Fibroblast of villous mesenchyme (primary cell): ENCODE measurements around the gene LEP. TPM values are rescaled to one million over a fixed set of nuclear protein-coding genes. Genes with fewer than 3 reads are reported as not detected.

Experiments
- DNase-seq: peaks from one replicate; pipeline ENCODE4 v3.0.0-alpha.2; 2010; ENCODE audit warnings: low read depth
- H3K4me3 ChIP-seq: 2 replicates; pipeline ENCODE4 v1.5.1; 2011; ENCODE audit warnings: low read depth, mild to moderate bottlenecking, low read length
- total RNA-seq: library from RNA; depleted of rRNA; stranded (reverse); fragments of >200 nt; gene quantifications from 2 replicates; pipeline ENCODE4 v1.2.3, GENCODE V29; 2012
- TF ChIP-seq, protein P1 (sequence below): IDR thresholded peaks from 2 replicates; pipeline ENCODE4 v1.5.1; 2012; ENCODE audit warnings: low read depth, mild to moderate bottlenecking, low read length; ENCODE audit not compliant: insufficient read depth

Gene LEP
- total RNA-seq, 1 donor, result not detected

DNA sequence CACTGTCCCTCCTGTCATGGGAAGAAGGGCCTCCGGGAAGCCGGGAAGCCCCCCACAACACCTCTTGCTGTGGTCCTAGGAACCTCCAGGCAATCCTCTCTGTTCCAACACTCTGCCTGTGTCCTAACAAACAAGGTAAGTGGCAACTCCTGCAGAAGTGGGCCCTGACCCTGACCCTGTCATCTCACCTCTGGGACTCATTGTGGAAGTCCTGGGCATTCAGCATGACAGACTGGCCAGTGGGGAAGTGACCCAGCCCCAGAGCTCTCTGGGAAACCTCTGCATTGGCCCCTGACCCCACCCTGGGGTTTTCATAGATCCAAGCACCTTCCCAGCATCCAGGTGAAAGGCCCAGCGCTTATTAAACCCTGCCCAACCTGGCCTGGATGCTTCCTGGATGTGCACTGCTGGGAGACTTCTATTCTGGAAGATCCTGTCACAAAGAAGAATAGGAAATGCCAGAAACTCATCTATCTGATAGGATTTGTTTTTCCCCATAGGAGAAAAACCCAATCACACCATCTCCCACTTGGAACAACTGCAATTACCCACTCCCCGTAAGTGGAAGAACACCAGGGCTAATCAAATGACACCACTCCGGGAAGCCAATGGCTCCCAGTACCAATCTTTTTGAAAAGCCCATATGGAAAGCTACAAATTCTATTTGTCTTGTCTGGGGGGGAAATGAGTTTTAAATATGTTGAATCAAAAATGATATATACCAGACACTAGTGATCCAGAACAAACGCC lies 24.3 kb downstream of the LEP start:
- H3K4me3 ChIP-seq, result no peak overlapping the region
- no peak for DNase-seq
- TF ChIP-seq, protein P1, sequence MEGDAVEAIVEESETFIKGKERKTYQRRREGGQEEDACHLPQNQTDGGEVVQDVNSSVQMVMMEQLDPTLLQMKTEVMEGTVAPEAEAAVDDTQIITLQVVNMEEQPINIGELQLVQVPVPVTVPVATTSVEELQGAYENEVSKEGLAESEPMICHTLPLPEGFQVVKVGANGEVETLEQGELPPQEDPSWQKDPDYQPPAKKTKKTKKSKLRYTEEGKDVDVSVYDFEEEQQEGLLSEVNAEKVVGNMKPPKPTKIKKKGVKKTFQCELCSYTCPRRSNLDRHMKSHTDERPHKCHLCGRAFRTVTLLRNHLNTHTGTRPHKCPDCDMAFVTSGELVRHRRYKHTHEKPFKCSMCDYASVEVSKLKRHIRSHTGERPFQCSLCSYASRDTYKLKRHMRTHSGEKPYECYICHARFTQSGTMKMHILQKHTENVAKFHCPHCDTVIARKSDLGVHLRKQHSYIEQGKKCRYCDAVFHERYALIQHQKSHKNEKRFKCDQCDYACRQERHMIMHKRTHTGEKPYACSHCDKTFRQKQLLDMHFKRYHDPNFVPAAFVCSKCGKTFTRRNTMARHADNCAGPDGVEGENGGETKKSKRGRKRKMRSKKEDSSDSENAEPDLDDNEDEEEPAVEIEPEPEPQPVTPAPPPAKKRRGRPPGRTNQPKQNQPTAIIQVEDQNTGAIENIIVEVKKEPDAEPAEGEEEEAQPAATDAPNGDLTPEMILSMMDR, result no peak

GRCh38 chr7:128265906-128266300 lies 24.8 kb downstream of the LEP start:
- DNase-seq, result no peak
- TF ChIP-seq, protein P1, result no peak
- H3K4me3 ChIP-seq, result no peak overlapping the region

DNA sequence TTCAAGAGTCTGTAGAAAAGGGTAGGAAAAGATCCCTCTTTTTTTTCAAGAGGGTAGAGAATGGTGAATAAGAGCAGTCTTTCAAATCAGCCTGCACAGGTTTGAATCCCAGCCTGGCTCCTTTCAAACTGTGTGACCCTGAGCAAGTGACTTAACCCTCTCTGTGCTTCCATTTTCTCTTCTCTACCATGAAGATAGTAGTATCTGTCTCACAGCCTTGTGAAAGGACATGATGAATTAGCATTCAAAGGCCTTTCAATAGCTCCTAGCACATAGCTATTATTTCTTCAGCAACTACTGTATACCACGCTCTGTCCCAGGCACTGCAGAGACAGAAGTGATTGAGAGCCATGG lies 25.4 kb downstream of the LEP start:
- DNase-seq, result no peak
- peak overlapping the region; percentile 37 for H3K4me3 ChIP-seq
- TF ChIP-seq, protein P1, result no peak

DNA sequence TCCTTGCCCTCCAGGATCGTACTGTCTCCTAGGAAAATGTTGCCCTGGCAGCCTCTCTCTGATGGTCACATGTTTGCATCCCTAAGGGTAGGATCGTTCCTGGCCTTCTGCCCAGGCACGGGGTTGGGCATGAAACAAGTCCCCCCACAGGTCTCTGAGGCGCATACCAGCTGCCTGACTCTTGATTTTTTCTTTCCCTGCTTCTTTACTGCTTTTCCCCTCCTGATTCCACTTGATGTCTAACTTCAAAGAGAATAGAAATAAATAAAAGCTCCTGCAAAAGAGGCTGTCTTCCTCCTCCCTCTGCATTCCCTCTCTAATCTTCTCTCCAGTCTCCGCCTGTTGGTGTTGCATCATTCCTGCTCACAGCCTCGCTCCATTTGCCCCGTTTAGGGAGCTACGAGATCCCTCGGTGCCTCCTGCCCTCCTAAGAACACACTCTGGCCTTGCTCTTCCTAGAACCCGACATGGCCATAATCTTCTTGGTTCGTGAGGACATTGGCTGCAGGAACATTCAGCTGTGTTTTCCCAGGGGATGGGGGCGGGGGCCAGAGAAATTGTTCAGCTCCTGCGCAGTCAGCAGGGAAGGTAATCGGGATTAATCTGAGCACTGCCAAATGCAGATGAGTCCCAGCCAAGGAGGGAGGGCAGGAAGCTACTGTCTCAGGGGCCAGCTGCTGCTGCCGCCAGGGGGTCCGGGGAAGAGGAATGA lies 26.0 kb downstream of the LEP start:
- peak overlapping the region; percentile 37 for H3K4me3 ChIP-seq

DNA sequence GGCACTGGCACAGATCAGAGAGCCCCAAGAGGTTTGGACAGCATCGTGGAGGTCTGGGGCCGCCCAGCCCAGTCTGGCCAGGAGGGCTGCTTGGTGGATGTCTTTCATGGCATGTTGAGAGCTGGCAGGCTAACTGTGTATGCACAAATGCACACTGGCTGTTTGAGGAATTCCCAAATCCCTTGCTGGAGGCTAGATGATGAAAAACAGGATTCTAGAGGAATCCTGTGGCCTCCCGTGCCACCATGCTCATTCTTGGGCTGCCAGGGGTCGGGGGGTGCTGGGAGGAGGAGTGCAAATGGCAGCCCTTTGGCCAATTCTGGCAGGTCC lies 26.5 kb downstream of the LEP start:
- no peak overlapping the region for H3K4me3 ChIP-seq
- no peak for DNase-seq
- TF ChIP-seq, protein P1, result no peak

More for the DNA sequence above, 26.0 kb downstream of the LEP start:
- TF ChIP-seq, protein P1, result peak; percentile 24
- DNase-seq, result peak; percentile 75

DNA sequence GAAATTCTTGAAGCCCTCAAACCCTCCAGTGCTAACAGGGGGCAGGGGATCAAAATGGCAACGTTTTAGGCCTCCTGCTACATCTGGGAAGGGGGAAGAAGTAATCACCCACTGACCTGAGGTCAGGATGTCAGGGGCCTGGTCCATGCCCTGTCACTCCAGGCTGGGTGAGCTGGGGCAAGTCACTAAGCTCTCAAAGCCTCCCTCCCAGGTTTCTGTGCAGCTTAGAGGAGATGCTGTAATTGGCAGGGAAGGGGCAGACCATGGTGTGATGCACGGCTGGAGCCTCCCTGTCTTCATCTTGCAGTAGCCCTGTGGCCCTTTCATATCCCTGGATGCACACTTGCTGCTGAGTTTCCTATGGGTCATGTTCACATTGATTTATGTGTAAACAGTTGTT lies 27.2 kb downstream of the LEP start:
- H3K4me3 ChIP-seq, result no peak overlapping the region
- TF ChIP-seq, protein P1, result no peak
- DNase-seq, result no peak
